ENCODE measurements around the gene PTPRU.

Gene PTPRU

DNA sequence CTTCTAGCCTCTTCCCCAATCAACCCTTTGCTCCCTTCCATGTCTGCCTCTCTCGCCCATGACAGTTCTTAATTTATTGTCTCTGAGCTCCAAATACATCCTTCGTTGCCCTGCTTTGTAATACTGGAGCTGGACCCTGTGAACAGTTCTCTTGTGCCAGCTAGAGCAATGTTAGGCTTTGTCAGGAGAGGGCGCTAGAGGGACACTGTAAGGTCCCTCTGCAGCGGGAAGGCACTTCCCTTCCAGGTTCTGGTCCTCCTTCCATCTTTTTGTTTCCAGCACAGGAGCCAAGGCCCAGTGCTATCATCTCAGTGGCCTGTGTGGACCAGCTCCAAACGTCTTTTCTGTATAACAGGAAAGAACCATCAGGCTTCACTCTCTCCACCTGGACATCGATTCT is 95.9 kb downstream of the PTPRU start:
- ChIA-PET POLR2A (no interaction called here), CTCF (interaction anchor here (0.9 to 2.1 kb wide), 6 partner anchors 9 to 779 kb away, joined by 3 to 9 read pairs (median 4); no protein-coding TSS in a partner anchor)
- DNase-seq (ENCODE audit: low read depth, low spot score) = no peak
- no peak overlapping the region for H3K4me3 ChIP-seq (ENCODE audit: low read depth, low read length)
- TF ChIP-seq, protein P1, sequence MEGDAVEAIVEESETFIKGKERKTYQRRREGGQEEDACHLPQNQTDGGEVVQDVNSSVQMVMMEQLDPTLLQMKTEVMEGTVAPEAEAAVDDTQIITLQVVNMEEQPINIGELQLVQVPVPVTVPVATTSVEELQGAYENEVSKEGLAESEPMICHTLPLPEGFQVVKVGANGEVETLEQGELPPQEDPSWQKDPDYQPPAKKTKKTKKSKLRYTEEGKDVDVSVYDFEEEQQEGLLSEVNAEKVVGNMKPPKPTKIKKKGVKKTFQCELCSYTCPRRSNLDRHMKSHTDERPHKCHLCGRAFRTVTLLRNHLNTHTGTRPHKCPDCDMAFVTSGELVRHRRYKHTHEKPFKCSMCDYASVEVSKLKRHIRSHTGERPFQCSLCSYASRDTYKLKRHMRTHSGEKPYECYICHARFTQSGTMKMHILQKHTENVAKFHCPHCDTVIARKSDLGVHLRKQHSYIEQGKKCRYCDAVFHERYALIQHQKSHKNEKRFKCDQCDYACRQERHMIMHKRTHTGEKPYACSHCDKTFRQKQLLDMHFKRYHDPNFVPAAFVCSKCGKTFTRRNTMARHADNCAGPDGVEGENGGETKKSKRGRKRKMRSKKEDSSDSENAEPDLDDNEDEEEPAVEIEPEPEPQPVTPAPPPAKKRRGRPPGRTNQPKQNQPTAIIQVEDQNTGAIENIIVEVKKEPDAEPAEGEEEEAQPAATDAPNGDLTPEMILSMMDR (IDR thresholded peaks at IDR 0.05; ENCODE audit: insufficient read depth, low read length, missing control alignments) = peak; percentile 39

DNA sequence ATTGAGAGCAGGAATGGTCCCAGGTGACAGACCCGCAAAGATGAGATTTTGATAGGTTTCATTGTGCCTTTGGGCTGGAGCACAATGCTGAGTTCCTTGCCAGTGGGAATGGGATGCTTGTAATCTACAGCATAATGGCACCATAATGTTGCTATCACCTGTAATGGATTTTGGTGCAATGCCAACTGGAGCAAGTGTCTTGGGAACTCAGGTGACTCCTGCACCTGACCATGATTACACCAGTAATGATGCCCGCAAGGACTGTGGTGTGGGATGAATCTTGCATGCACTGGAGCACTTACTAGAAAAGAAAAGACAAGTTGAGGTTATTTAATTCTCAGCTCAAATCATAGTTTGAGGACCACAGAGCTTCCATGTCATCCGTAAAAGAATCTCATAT is 96.7 kb downstream of the PTPRU start:
- TF ChIP-seq, protein P1 (IDR thresholded peaks at IDR 0.05; ENCODE audit: insufficient read depth, low read length, missing control alignments) = no peak
- no peak for DNase-seq (ENCODE audit: low read depth, low spot score)
- CTCF ChIA-PET = interaction anchor here (1.5 to 2.1 kb wide), 2 partner anchors 10 to 11 kb away, joined by 6 to 9 read pairs; no protein-coding TSS in a partner anchor
- POLR2A ChIA-PET = no interaction called here
- H3K4me3 ChIP-seq (ENCODE audit: low read depth, low read length) = no peak overlapping the region

DNA sequence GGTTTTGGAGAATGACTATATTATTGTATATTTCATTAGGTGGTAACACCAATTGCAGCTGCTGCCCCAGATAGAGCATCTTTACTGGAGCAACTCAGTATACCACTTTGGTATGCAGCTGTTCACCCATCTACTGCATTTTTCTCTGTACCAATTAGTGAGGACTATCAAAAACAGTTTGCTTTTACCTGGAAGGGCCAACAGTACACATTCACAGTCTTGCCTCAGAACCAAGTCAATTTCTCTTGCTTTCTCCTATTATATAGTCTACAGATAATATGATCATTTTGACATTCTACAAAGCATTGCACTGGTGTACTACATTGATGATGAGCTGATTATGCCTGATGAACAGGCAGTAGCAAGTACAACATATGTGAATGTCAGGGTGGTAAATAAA is 99.3 kb downstream of the PTPRU start:
- TF ChIP-seq, protein P1 (IDR thresholded peaks at IDR 0.05; ENCODE audit: insufficient read depth, low read length, missing control alignments) = no peak
- no peak overlapping the region for H3K4me3 ChIP-seq (ENCODE audit: low read depth, low read length)
- DNase-seq (ENCODE audit: low read depth, low spot score) = no peak
- ChIA-PET POLR2A (no interaction called here), CTCF (no interaction called here)

DNA sequence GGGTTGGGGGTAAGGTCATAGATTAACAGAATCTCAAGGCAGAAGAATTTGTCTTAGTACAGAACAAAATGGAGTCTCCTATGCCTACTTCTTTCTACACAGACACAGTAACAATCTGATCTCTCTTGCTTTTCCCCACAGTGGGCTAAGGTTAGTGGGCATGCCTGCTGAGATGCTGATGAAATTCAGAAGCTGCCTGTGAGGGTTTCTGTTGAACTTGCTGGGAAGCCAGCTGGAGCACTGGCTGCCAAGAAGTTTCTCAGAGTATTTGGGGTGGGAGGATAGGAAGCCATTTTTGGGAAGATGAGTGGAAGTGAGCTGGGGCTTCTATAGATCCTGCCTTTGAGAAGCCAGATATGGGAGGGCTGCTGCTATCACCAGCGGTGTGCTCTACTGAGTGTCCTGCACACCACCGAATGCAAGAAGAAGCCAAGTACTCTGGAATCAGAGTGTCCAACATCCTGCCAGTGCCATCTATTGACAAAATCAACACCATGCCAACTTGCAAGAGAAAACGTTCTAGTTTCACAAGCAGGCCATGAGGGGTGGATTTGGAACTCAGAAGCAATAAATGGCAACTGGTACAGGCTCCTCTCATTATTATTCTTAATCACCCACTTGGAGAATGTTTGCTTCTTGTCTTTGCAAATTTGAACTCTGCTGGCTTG is 102.7 kb downstream of the PTPRU start:
- ChIA-PET POLR2A (no interaction called here), CTCF (no interaction called here)
- DNase-seq (ENCODE audit: low read depth, low spot score) = no peak
- TF ChIP-seq, protein P1 (IDR thresholded peaks at IDR 0.05; ENCODE audit: insufficient read depth, low read length, missing control alignments) = no peak
- H3K4me3 ChIP-seq (ENCODE audit: low read depth, low read length) = no peak overlapping the region

DNA sequence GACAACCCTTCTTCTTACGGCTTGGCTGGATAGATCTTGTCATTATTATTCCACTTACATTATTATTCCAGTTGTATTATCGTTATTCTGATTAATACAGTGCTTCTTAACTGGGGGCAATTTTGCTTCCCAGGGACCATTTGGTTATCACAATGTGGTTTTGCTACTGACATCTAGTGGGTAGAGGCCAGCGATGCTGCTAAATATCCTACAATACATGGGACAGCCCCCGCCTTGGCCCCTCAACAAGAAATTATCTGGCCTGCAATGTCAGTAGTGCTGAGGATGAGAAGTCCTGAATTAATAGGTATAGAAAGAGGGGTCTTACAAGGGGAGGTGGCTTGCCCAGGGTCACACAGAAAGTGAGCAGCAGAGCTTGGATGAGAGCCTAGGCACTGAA is 105.6 kb downstream of the PTPRU start:
- TF ChIP-seq, protein P1 (IDR thresholded peaks at IDR 0.05; ENCODE audit: insufficient read depth, low read length, missing control alignments) = peak; percentile 14
- ChIA-PET CTCF (interaction anchor here (1.5 to 2.9 kb wide), 6 partner anchors 9 to 102 kb away, joined by 5 to 26 read pairs (median 6); no protein-coding TSS in a partner anchor), POLR2A (no interaction called here)
- DNase-seq (ENCODE audit: low read depth, low spot score) = no peak
- H3K4me3 ChIP-seq (ENCODE audit: low read depth, low read length) = no peak overlapping the region

DNA sequence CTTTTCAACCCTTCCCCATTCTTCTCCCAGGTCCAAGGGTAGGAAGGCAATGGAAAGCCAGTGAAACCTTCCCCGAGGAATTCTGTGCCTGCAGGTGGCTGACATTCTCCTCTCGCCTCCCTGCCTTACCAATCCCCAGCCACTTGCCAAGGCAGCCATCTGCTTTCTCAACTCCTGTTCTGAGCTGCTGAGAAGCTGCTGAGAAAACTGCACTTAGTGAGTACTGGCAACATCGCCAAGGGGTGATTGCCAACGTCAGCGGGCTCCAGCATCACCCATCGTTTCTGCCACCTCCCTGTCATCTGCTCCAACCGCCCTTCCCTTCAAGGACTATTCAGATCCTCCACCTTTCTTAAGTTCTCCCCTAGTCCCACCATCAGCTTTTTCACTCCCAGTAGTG is 106.0 kb downstream of the PTPRU start:
- CTCF ChIA-PET = interaction anchor here (1.9 to 2.9 kb wide), 4 partner anchors 10 to 102 kb away, joined by 5 to 26 read pairs (median 8); no protein-coding TSS in a partner anchor
- H3K4me3 ChIP-seq (ENCODE audit: low read depth, low read length) = no peak overlapping the region
- POLR2A ChIA-PET = no interaction called here
- TF ChIP-seq, protein P1 (IDR thresholded peaks at IDR 0.05; ENCODE audit: insufficient read depth, low read length, missing control alignments) = no peak
- no peak for DNase-seq (ENCODE audit: low read depth, low spot score)
